ENCODE measurements around the gene C3orf62. TPM values are rescaled to one million over a fixed set of nuclear protein-coding genes. Genes with fewer than 3 reads are reported as not detected.

C3orf62 gene
- total and polyA plus RNA-seq, 9 donors, result 1.3 to 11.1 (median 6.6) TPM

- intact Hi-C loops (cut with DNase I), result no loop called here
- no peak overlapping the region for H3K27ac ChIP-seq
- H3K9me3 ChIP-seq, result no peaks in the 10 kb centered on the region
- H3K4me1 ChIP-seq (ENCODE audit: insufficient read depth), result peaks cover 1% of the 10 kb centered on the region
- no peaks in the 10 kb centered on the region for H3K36me3 ChIP-seq
- no peaks in the 10 kb centered on the region for H3K27me3 ChIP-seq
- TF ChIP-seq EP300 (IDR thresholded peaks at IDR 0.05) (no peak), POLR2A (IDR thresholded peaks at IDR 0.05) (no peak)
- TF ChIP-seq, protein P1, sequence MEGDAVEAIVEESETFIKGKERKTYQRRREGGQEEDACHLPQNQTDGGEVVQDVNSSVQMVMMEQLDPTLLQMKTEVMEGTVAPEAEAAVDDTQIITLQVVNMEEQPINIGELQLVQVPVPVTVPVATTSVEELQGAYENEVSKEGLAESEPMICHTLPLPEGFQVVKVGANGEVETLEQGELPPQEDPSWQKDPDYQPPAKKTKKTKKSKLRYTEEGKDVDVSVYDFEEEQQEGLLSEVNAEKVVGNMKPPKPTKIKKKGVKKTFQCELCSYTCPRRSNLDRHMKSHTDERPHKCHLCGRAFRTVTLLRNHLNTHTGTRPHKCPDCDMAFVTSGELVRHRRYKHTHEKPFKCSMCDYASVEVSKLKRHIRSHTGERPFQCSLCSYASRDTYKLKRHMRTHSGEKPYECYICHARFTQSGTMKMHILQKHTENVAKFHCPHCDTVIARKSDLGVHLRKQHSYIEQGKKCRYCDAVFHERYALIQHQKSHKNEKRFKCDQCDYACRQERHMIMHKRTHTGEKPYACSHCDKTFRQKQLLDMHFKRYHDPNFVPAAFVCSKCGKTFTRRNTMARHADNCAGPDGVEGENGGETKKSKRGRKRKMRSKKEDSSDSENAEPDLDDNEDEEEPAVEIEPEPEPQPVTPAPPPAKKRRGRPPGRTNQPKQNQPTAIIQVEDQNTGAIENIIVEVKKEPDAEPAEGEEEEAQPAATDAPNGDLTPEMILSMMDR (IDR thresholded peaks at IDR 0.05), result no peak
- no peak overlapping the region for H3K4me3 ChIP-seq
- WGBS, 3 donors, result 77 to 85% (median 84%) methylated on average over 5 of the region's 5 CpGs
- peak in 2 of 5 donors; percentile 17 to 28 for DNase-seq
These were observed 16.2 kb downstream of the C3orf62 start for GRCh38 chr3:49260806-49261324.

GRCh38 chr3:49257187-49257586 lies 19.8 kb downstream of the C3orf62 start:
- no peaks in the 10 kb centered on the region for H3K4me1 ChIP-seq (ENCODE audit: insufficient read depth)
- peak overlapping the region in 1 of 2 donors; percentile 55 for H3K27ac ChIP-seq
- 43 to 50% (median 46%) methylated on average over 3 of the region's 3 CpGs for WGBS, 3 donors
- intact Hi-C loops (cut with DNase I), result no loop called here
- H3K36me3 ChIP-seq, result no peaks in the 10 kb centered on the region
- no peaks in the 10 kb centered on the region for H3K27me3 ChIP-seq
- no peak for DNase-seq
- no peaks in the 10 kb centered on the region for H3K9me3 ChIP-seq
- H3K4me3 ChIP-seq, result no peak overlapping the region
- TF ChIP-seq POLR2A (IDR thresholded peaks at IDR 0.05) (no peak), EP300 (IDR thresholded peaks at IDR 0.05) (no peak)
- TF ChIP-seq, protein P1 (IDR thresholded peaks at IDR 0.05), result no peak

DNA sequence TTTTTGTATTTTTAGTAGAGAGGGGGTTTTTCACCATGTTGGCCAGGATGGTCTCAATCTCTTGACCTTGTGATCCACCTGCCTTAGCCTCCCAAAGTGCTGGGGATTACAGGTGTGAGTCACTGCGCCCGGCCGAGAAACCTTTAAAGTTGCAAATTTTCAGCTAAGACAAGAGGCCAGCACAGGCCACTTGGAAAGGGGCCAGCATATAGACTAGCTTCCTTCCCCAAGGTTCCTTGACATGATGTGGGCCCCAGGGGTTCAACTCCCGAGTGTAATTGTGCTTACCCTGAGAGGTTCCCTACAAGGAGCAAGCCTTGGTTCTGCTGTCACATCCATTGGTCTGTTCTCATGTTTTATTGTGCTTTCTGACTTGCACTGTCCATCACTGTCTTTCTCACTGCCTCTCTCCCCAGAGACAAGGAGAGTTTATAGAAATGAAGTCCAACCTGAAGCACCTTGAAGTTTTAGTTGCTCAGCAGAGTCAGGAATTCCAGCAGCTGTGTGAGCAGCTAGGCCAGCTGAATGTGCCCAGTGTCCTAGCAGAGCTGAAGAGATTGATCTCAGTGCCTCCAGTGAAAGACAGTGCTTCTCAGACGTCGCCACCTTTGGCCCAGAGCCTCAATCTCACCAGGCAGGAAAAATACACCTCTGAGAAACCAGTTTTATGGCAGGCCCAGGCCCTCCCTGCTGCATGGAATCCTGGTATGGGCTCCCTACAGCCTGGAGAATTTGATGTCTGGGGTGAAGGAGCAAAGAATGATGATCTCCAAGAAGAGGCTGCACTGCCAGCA lies 21.1 kb downstream of the C3orf62 start:
- Histone ChIP-seq H3K36me3 (no peaks in the 10 kb centered on the region), H3K4me1 (ENCODE audit: insufficient read depth) (no peaks in the 10 kb centered on the region), H3K27ac (peak overlapping the region in 1 of 2 donors; percentile 55), H3K9me3 (no peaks in the 10 kb centered on the region), H3K4me3 (no peak overlapping the region), H3K27me3 (no peaks in the 10 kb centered on the region)
- WGBS, 3 donors, result 76 to 85% (median 82%) methylated on average over 6 of the region's 6 CpGs
- peak in 1 of 5 donors; percentile 10 for DNase-seq
- no peak for TF ChIP-seq EP300 (IDR thresholded peaks at IDR 0.05)
- no peak for TF ChIP-seq POLR2A (IDR thresholded peaks at IDR 0.05)
- TF ChIP-seq, protein P1 (IDR thresholded peaks at IDR 0.05), result no peak
- intact Hi-C loops (cut with DNase I), result no loop called here

DNA sequence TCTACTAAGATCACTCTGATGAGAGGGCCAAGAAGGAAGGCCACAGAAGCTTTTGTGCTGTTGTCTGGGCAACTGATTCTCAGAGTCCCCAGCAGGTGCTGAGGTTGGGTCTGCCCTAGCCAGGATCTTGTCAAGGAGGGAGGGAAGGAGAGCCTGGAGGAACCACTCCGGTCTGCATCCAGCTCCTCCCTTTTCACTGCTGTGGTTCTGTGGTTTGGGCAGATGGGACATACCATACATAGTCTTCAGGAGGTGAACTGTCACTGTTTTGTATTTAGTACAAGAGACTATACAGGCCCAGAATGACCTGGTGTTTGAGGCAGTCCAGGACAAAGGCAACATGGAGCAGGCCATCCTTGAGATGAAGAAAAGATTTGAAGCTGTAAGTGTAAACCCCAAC lies 21.9 kb downstream of the C3orf62 start:
- 40 to 83% (median 65%) methylated on average over 1 of the region's 1 CpG for WGBS, 3 donors
- Histone ChIP-seq H3K27me3 (no peaks in the 10 kb centered on the region), H3K27ac (no peak overlapping the region), H3K4me1 (ENCODE audit: insufficient read depth) (no peaks in the 10 kb centered on the region), H3K9me3 (no peaks in the 10 kb centered on the region), H3K36me3 (no peaks in the 10 kb centered on the region), H3K4me3 (no peak overlapping the region)
- DNase-seq, result no peak
- TF ChIP-seq EP300 (IDR thresholded peaks at IDR 0.05) (no peak), POLR2A (IDR thresholded peaks at IDR 0.05) (no peak)
- TF ChIP-seq, protein P1 (IDR thresholded peaks at IDR 0.05), result no peak
- intact Hi-C loops (cut with DNase I), result no loop called here

All from ovary (tissue), 9 donors.